Epithelial cell of esophagus (primary cell): ENCODE results near the gene CHCT1.

Experiments
- DNase-seq: peaks from one replicate; pipeline ENCODE4 v3.0.0; 2010; ENCODE audit warnings: low read depth
- H3K4me3 ChIP-seq: 2 replicates; pipeline ENCODE4 v1.5.1; 2011; ENCODE audit warnings: mild to moderate bottlenecking, low read length, control low read depth
- TF ChIP-seq, protein P1 (sequence below): IDR thresholded peaks from 2 replicates; pipeline ENCODE4 v1.5.1; 2011; ENCODE audit warnings: low read depth, mild to moderate bottlenecking, low read length, control low read depth, inconsistent platforms; ENCODE audit not compliant: insufficient read depth; ENCODE audit errors: missing control alignments

The CHCT1 gene

DNA sequence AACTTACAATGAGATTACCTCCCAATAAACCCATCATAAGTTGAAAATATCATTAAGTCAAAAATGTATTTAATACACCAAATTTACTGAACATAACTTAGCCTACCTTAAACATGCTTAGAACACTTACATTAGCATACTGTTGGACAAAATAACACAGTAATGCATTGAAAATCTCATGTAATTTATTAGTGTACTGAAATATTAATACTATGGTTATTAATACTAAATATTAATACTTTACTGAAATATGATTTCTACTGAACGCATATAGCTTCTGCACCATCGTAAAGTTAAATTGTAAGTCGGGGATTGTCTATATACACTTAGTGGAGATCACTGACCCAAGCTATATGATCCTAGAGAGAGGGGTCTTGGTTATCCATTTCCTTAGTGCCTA, 34.6 kb upstream of the CHCT1 start:
- TF ChIP-seq, protein P1, sequence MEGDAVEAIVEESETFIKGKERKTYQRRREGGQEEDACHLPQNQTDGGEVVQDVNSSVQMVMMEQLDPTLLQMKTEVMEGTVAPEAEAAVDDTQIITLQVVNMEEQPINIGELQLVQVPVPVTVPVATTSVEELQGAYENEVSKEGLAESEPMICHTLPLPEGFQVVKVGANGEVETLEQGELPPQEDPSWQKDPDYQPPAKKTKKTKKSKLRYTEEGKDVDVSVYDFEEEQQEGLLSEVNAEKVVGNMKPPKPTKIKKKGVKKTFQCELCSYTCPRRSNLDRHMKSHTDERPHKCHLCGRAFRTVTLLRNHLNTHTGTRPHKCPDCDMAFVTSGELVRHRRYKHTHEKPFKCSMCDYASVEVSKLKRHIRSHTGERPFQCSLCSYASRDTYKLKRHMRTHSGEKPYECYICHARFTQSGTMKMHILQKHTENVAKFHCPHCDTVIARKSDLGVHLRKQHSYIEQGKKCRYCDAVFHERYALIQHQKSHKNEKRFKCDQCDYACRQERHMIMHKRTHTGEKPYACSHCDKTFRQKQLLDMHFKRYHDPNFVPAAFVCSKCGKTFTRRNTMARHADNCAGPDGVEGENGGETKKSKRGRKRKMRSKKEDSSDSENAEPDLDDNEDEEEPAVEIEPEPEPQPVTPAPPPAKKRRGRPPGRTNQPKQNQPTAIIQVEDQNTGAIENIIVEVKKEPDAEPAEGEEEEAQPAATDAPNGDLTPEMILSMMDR, result no peak
- no peak for DNase-seq
- H3K4me3 ChIP-seq, result no peak overlapping the region

DNA sequence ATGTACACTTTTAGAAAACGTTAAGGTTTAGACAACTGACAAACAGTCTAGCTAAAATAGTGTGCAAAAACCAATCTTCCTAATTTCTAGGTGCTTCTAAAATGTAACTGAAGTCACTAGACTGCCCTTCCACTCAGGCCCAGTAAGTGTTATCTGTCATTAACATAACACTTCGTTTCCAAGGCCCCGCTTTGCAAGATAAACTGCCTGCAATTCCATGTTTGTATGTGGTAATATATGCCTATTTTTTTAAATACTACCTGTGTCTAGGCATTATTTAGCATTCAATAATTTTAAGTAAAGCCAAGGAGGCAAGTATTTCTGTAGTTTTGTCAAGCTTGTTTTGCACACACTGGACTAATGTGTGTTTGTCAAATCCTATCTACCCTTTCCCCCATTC, 33.5 kb upstream of the CHCT1 start:
- no peak for DNase-seq
- no peak overlapping the region for H3K4me3 ChIP-seq
- TF ChIP-seq, protein P1, result no peak

DNA sequence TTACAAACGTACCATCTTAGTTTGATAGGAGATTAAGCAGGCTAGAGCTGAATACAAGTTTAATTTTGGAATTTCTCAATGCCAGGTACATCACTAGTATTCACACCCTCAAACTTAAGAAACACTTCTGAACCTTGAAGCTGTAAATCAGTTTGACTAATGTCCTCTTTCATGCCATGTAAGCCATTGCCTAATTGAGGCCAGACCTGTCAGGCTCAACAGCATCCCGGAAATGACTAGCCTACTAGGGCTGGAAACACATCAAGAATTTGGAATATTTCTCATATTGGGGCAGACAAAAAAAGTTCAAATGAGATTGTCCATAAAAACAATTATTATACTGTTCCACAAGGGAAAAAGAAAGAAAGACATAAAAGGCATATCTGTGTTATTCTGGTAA, 32.1 kb upstream of the CHCT1 start:
- TF ChIP-seq, protein P1, result no peak
- peak overlapping the region; percentile 87 for H3K4me3 ChIP-seq
- DNase-seq, result peak; percentile 87

DNA sequence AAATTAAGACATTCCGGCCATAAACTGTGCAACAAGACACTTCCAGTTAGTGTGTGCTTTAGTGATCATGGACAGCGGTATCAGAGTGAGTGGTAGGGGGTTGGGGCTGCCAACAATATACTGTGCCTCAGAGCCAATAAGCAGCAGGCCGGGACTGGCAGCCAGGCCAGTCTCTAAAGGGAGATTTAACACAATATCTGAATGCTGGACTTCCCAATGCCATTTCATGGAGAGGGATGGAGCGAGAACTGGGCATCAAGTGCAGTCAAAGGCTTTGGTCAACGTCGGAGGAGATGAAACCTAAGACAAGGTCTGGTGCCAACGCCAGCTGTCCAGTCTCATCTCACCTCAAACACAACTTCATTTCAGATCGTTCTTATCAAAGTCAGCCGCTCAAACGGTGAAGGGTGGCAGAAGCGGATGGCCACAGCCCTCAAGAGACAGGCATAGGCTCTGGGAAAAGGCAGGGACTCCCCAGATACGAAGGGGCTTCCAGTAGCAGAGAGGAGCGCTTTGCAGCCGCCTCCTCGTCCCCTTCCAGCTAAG, 31.3 kb upstream of the CHCT1 start:
- TF ChIP-seq, protein P1, result no peak
- peak overlapping the region; percentile 87 for H3K4me3 ChIP-seq
- DNase-seq, result peak; percentile 41

DNA sequence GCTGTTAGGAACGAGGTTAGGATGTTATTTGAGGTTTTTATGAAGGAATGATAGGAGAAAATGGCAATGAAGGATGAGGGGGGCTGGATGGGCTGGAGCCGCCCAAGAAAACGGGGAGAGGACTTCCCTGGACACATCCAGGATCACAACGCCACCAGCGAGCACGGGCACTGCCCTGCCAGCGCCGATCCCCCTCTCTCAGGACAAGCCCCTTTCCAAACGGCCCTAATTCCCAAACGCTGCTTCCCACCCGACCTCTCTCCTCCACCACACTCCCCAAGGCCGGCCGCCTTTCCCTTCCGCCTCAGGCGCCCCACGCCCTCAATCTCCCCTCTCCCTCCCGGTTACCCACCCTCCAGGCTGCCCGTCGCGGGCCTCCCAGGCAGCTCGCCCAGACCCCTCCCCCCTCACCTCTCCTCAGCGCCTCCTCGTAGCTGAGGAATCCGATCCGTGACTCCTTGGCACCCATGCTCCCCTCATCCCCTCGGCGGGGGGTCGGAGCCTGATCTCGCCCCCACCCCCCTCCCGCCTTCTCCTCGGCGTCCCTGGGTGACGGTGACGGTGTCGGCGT, 30.7 kb upstream of the CHCT1 start:
- TF ChIP-seq, protein P1, result no peak
- DNase-seq, result no peak
- H3K4me3 ChIP-seq, result peak overlapping the region; percentile 87

DNA sequence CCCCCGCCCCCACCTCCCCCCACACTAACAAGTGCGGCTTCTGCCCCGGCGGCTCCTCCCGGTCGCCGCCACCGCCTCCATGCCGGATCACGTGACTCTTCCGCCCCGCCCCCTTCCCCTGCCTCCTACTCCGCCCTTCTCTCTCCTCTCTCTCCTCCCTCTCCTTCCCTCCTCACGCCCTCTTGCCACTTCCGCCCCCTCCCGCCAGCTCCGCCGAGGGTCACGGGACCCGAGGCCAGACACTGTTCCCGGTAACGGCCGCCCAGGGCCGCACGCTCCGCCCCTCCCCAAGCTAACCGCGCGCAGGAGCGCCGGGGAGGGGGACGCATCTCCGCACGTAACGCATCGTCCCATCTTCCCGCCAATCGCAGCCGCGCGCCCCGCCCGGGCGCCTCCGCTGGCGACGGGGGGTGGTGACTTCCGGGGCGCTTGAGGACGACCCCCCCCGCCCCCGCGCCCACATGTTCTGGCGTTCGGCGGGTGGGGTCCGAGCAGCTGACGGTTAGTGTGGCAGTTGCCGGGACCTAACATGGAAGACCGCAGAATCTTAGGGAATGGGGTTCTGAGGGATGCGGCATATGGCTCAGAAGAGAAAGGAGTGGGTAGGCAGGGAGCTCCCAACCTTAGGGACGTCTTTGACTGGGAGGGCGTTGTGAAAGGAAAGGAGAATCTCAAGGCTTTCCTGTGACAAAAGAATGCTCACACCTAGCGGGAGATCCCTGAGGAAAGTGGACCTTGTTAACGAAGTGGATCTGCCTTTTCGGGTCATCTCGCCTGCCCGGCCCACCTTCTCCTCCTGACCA, 30.0 kb upstream of the CHCT1 start, which contains the start of gene USP32:
TSS of gene USP32 (minus strand) at position 92 of the 803 bp plus-strand sequence. CDS start 194 bp downstream, outside the sequence.
- peak; percentile 98 for DNase-seq
- TF ChIP-seq, protein P1, result no peak
- H3K4me3 ChIP-seq, result peak within 1 kb of the TSS; percentile 87
